Hematopoietic multipotent progenitor cell (in vitro differentiated cells): Measurements from ENCODE around the gene COPA. TPM values are rescaled to one million over a fixed set of nuclear protein-coding genes. Genes with fewer than 3 reads are reported as not detected.
A peak's percentile ranks its signal among the peaks of the same experiment; 100 is the strongest.
"Not testable (repeated sequence)": the region's sequence is repeated elsewhere in the genome, so short reads cannot be mapped to it uniquely, and the experiment has no call there.

Source experiments
- DNase-seq, 3 donors: peaks; one replicate each; pipeline ENCODE4 v3.0.0-alpha.2; 2011 to 2015; ENCODE audit warnings: low read depth in 2 of 3, low spot score in 2 of 3
- total RNA-seq: library from RNA; depleted of rRNA; stranded (reverse); fragments of >200 nt; gene quantifications from one replicate; pipeline ENCODE4 v1.2.3, GENCODE V29; 2012

Gene COPA
- total RNA-seq, 1 donor: 93.2 TPM

- DNase-seq: no peak
These were observed 4.5 kb downstream of the COPA start for GRCh38 chr1:160338580-160338979.

- no peak for DNase-seq
These were observed 10.5 kb downstream of the COPA start for GRCh38 chr1:160332516-160332915.

GRCh38 chr1:160330119-160330518 lies 12.9 kb downstream of the COPA start:
- DNase-seq: no peak

GRCh38 chr1:160328184-160328583 lies 14.9 kb downstream of the COPA start:
- no peak for DNase-seq

GRCh38 chr1:160326418-160326817 lies 16.6 kb downstream of the COPA start:
- DNase-seq: peak in 1 of 3 donors; percentile 12

GRCh38 chr1:160325252-160325651 lies 17.8 kb downstream of the COPA start:
- no peak for DNase-seq

- no peak for DNase-seq
These were observed 20.2 kb downstream of the COPA start for GRCh38 chr1:160322831-160323230.

- DNase-seq: no peak
These were observed 27.7 kb downstream of the COPA start for GRCh38 chr1:160315359-160315758.

- DNase-seq: no peak
These were observed 33.5 kb downstream of the COPA start for GRCh38 chr1:160309571-160309970.

- DNase-seq: no peak
These were observed 33.9 kb downstream of the COPA start for GRCh38 chr1:160309185-160309557.

- no peak for DNase-seq
These were observed 34.4 kb downstream of the COPA start for GRCh38 chr1:160308451-160309184.

- peak in 2 of 3 donors; percentile 49 to 75 for DNase-seq
These were observed 35.8 kb downstream of the COPA start for GRCh38 chr1:160307118-160307791.

- no peak for DNase-seq
These were observed 42.9 kb downstream of the COPA start for GRCh38 chr1:160300173-160300572.

- no peak for DNase-seq
These were observed 47.0 kb downstream of the COPA start for GRCh38 chr1:160296036-160296435.

- DNase-seq: no peak
These were observed 49.8 kb downstream of the COPA start for GRCh38 chr1:160293020-160293968.

- peak; percentile 53 to 78 (median 63) for DNase-seq
These were observed 51.5 kb downstream of the COPA start for GRCh38 chr1:160291248-160292220.

GRCh38 chr1:160287769-160288168 lies 55.3 kb downstream of the COPA start:
- not testable (repeated sequence) for DNase-seq

GRCh38 chr1:160285506-160285905 lies 57.5 kb downstream of the COPA start:
- no peak for DNase-seq

GRCh38 chr1:160284782-160285344 lies 58.2 kb downstream of the COPA start, which contains the start of gene PEX19:
TSS of gene PEX19 (minus strand) at chr1:160285133. CDS start at chr1:160285124, 9 bp downstream.
- DNase-seq: peak; percentile 80 to 92 (median 91)
